ENCODE results near the gene MEIS1.

Gene MEIS1

GRCh38 chr2:66570471-66570870 is 135.5 kb downstream of the MEIS1 start:
- no peak for DNase-seq

- no peak for DNase-seq
These were observed 137.0 kb downstream of the MEIS1 start for GRCh38 chr2:66571918-66572317.

GRCh38 chr2:66572391-66572790 is 137.5 kb downstream of the MEIS1 start:
- no peak for DNase-seq

GRCh38 chr2:66573416-66573815 is 138.5 kb downstream of the MEIS1 start:
- DNase-seq = no peak

GRCh38 chr2:66573821-66574233 is 138.9 kb downstream of the MEIS1 start:
- DNase-seq = no peak

- DNase-seq = no peak
These were observed 140.0 kb downstream of the MEIS1 start for GRCh38 chr2:66574701-66575624.

- no peak for DNase-seq
These were observed 140.8 kb downstream of the MEIS1 start for GRCh38 chr2:66575625-66576310.

GRCh38 chr2:66576311-66576560 is 141.3 kb downstream of the MEIS1 start:
- DNase-seq = no peak

- no peak for DNase-seq
These were observed 141.8 kb downstream of the MEIS1 start for GRCh38 chr2:66576561-66577320.

GRCh38 chr2:66577321-66578053 is 142.6 kb downstream of the MEIS1 start:
- no peak for DNase-seq

- no peak for DNase-seq
These were observed 143.2 kb downstream of the MEIS1 start for GRCh38 chr2:66578054-66578686.

GRCh38 chr2:66578687-66579106 is 143.8 kb downstream of the MEIS1 start:
- DNase-seq = no peak

GRCh38 chr2:66579186-66580126 is 144.5 kb downstream of the MEIS1 start:
- DNase-seq = no peak

GRCh38 chr2:66580166-66581049 is 145.5 kb downstream of the MEIS1 start:
- DNase-seq = no peak

- no peak for DNase-seq
These were observed 146.6 kb downstream of the MEIS1 start for GRCh38 chr2:66581339-66582103.

GRCh38 chr2:66582104-66582986 is 147.4 kb downstream of the MEIS1 start:
- DNase-seq = no peak

GRCh38 chr2:66582987-66583880 is 148.3 kb downstream of the MEIS1 start:
- no peak for DNase-seq
